Measurements from ENCODE around the gene SMAD3.

SMAD3 gene

GRCh38 chr15:67202991-67203390 lies 137.6 kb downstream of the SMAD3 start:
- no peak for DNase-seq

GRCh38 chr15:67207555-67208207 lies 142.3 kb downstream of the SMAD3 start:
- no peak for DNase-seq

- DNase-seq: no peak
Measured at GRCh38 chr15:67208396-67208795, 143.0 kb downstream of the SMAD3 start.

GRCh38 chr15:67210555-67211168 lies 145.3 kb downstream of the SMAD3 start:
- DNase-seq: no peak

- no peak for DNase-seq
Measured at GRCh38 chr15:67212684-67213367, 147.4 kb downstream of the SMAD3 start.

- DNase-seq: no peak
Measured at GRCh38 chr15:67215102-67215501, 149.7 kb downstream of the SMAD3 start.

GRCh38 chr15:67216859-67217258 lies 151.5 kb downstream of the SMAD3 start:
- DNase-seq: no peak

GRCh38 chr15:67218428-67218827 lies 153.0 kb downstream of the SMAD3 start:
- no peak for DNase-seq

GRCh38 chr15:67219288-67219687 lies 153.9 kb downstream of the SMAD3 start:
- DNase-seq: no peak

- DNase-seq: no peak
Measured at GRCh38 chr15:67224889-67225288, 159.5 kb downstream of the SMAD3 start.

- DNase-seq: no peak
Measured at GRCh38 chr15:67225336-67225735, 159.9 kb downstream of the SMAD3 start.

- no peak for DNase-seq
Measured at GRCh38 chr15:67227431-67227830, 162.0 kb downstream of the SMAD3 start.

- DNase-seq: no peak
Measured at GRCh38 chr15:67227846-67228245, 162.4 kb downstream of the SMAD3 start.

- DNase-seq: no peak
Measured at GRCh38 chr15:67228286-67228685, 162.9 kb downstream of the SMAD3 start.

GRCh38 chr15:67230504-67230903 lies 165.1 kb downstream of the SMAD3 start:
- no peak for DNase-seq

GRCh38 chr15:67232591-67232990 lies 167.2 kb downstream of the SMAD3 start:
- DNase-seq: no peak

GRCh38 chr15:67240235-67241131 lies 175.1 kb downstream of the SMAD3 start:
- DNase-seq: no peak

- DNase-seq: peak; percentile 56
Measured at GRCh38 chr15:67241132-67241855, 175.9 kb downstream of the SMAD3 start.

GRCh38 chr15:67242708-67243111 lies 177.3 kb downstream of the SMAD3 start:
- no peak for DNase-seq
